Measurements from ENCODE around the gene BLOC1S3. TPM values are rescaled to one million over a fixed set of nuclear protein-coding genes. Genes with fewer than 3 reads are reported as not detected.

The BLOC1S3 gene
- polyA plus RNA-seq, 2 of the 4 experiments (the other 2 are of a cell fraction) = 7.5 to 12.2 TPM

- Histone ChIP-seq H3K9me3 (no peaks in the 10 kb centered on the region), H3K4me2 (no peak overlapping the region), H3K4me1 (0 out of 3 replicates have a peak, but pooled peaks cover 4% of the 10 kb centered on the region), H3K4me3 (no peak overlapping the region), H3K27ac (no peak overlapping the region)
- ChIA-PET CTCF (interaction anchor here (1.3 to 2.9 kb wide), 6 partner anchors 12 to 36 kb away, joined by 3 to 14 read pairs (median 8); partner anchors contain the start of genes BLOC1S3 and TRAPPC6A), POLR2A (interaction anchor here (0.5 kb wide), 1 partner anchor 1437 kb away, joined by 3 read pairs; no protein-coding TSS in a partner anchor)
- DNase-seq (ENCODE audit: low read depth in 1 of 2, low spot score in 1 of 2) = no peak
- ATAC-seq = peak; percentile 38 to 66
- peak; percentile 36; the same call in 1 of the 3 replicates for TF ChIP-seq CTCF (IDR thresholded peaks at IDR 0.05)
- peak; percentile 26 to 52; a peak in 2 of 5 replicates for TF ChIP-seq RAD21 (conservative IDR thresholded peaks at IDR 0.05 in 1 of 2, IDR thresholded peaks at IDR 0.05 in 1 of 2)
- TF ChIP-seq HEYL (CRISPR knock-in tag; IDR thresholded peaks at IDR 0.05) = no peak
- peak; percentile 44 for TF ChIP-seq SMC3 (IDR thresholded peaks at IDR 0.05)
- TF ChIP-seq JUN (IDR thresholded peaks at IDR 0.05) = 0 out of 5 replicates have a peak, but pooled peaks of 1 of the 2 experiments have one; percentile 24
- 51% methylated on average over 26 of the region's 32 CpGs for WGBS (ENCODE audit: missing lambda C conversion rate)
- no peak for FAIRE-seq
Observed at GRCh38 chr19:45161738-45162607, 16.6 kb upstream of the BLOC1S3 start.

GRCh38 chr19:45162608-45163143 lies 15.9 kb upstream of the BLOC1S3 start:
- DNase-seq (ENCODE audit: low read depth in 1 of 2, low spot score in 1 of 2) (no peak), ATAC-seq (no peak), FAIRE-seq (no peak)
- H3K4me3 ChIP-seq = no peak overlapping the region
- WGBS (ENCODE audit: missing lambda C conversion rate) = 77% methylated on average over 14 of the region's 18 CpGs
- no peak for TF ChIP-seq ATOH8 (CRISPR knock-in tag; IDR thresholded peaks at IDR 0.05; ENCODE audit: low read depth)
- TF ChIP-seq MAFK (IDR thresholded peaks at IDR 0.05; ENCODE audit: partially characterized antibody) = no peak
- no peak for TF ChIP-seq NFE2L2 (conservative IDR thresholded peaks at IDR 0.05; ENCODE audit: low read length)
- TF ChIP-seq CHD2 (IDR thresholded peaks at IDR 0.05; ENCODE audit: low read length, partially characterized antibody) = no peak
- no peak for TF ChIP-seq NR3C1 (IDR thresholded peaks at IDR 0.05)
- no peak for TF ChIP-seq HOXB13 (CRISPR knock-in tag; IDR thresholded peaks at IDR 0.05; ENCODE audit: low read depth)
- TF ChIP-seq REST (IDR thresholded peaks at IDR 0.05) = no peak
- no peak for TF ChIP-seq GATA3 (IDR thresholded peaks at IDR 0.05; ENCODE audit: borderline replicate concordance)
- TF ChIP-seq ZFP36 (IDR thresholded peaks at IDR 0.05; ENCODE audit: borderline replicate concordance, partially characterized antibody) = no peak
- TF ChIP-seq HES2 (IDR thresholded peaks at IDR 0.05) = no peak
- no peak for TF ChIP-seq RNF2 (IDR thresholded peaks at IDR 0.05; ENCODE audit: borderline replicate concordance, low read depth)
- no peaks in the 10 kb centered on the region for H3K9me3 ChIP-seq
- 0 out of 3 replicates have a peak, but pooled peaks cover 4% of the 10 kb centered on the region for H3K4me1 ChIP-seq
- no peak overlapping the region for H3K27ac ChIP-seq
- ChIA-PET CTCF (interaction anchor here (1.2 to 2.5 kb wide), 5 partner anchors 8 to 23 kb away, joined by 3 to 9 read pairs (median 5); no protein-coding TSS in a partner anchor), POLR2A (no interaction called here)
- H3K4me2 ChIP-seq = no peak overlapping the region

Measured in A549 (cell line).